ENCODE results near the gene HOTAIR. TPM values are rescaled to one million over a fixed set of nuclear protein-coding genes. Genes with fewer than 3 reads are reported as not detected.

Gene HOTAIR
- total RNA-seq, 3 donors from 2014 or later (not counting 1 experiment from before 2014, with no cell fraction given), result not detected

- intact Hi-C loops (cut with micrococcal nuclease), result no loop called here
- WGBS (ENCODE audit: insufficient coverage), result 4% methylated on average over 8 of the region's 8 CpGs
- Mint-ChIP-seq H3K4me3 (no peak overlapping the region), H3K4me1 (peaks cover 47 to 63% of the 10 kb centered on the region in 2 donors), H3K9me3 (no peaks in the 10 kb centered on the region), H3K27ac (no peak overlapping the region), H3K36me3 (peaks cover 5% of the 10 kb centered on the region), H3K27me3 (ENCODE audit: low read depth in 2 of 2) (peaks cover 93 to 95% of the 10 kb centered on the region in 2 donors)
- Histone ChIP-seq H3K9me3 (ENCODE audit: control insufficient read depth, insufficient read depth, low read length) (no peaks in the 10 kb centered on the region), H3K4me3 (ENCODE audit: low read length) (no peak overlapping the region), H3K36me3 (ENCODE audit: control insufficient read depth, insufficient read depth, low read length) (no peaks in the 10 kb centered on the region), H3K27me3 (ENCODE audit: control insufficient read depth, insufficient read depth, low read length) (peaks cover 95% of the 10 kb centered on the region), H3K27ac (ENCODE audit: low read length) (no peak overlapping the region), H3K4me1 (ENCODE audit: control insufficient read depth, insufficient read depth, low read length) (peaks cover 37% of the 10 kb centered on the region)
- ATAC-seq (no peak), DNase-seq (no peak)
- no peak for TF ChIP-seq CTCF (IDR thresholded peaks at IDR 0.05)
Observed at GRCh38 chr12:53991077-53991460, 16.3 kb upstream of the HOTAIR start.

- no peak overlapping the region for H3K4me3 ChIP-seq (ENCODE audit: low read length)
- H3K9me3 ChIP-seq (ENCODE audit: control insufficient read depth, insufficient read depth, low read length), result peaks cover under 1% of the 10 kb centered on the region
- peaks cover 95% of the 10 kb centered on the region for H3K27me3 ChIP-seq (ENCODE audit: control insufficient read depth, insufficient read depth, low read length)
- Mint-ChIP-seq H3K27ac (peak overlapping the region in 1 of 2 donors; percentile 16), H3K36me3 (peaks cover 5% of the 10 kb centered on the region), H3K4me3 (peak overlapping the region; percentile 33), H3K4me1 (peaks cover 44 to 61% of the 10 kb centered on the region in 2 donors), H3K9me3 (no peaks in the 10 kb centered on the region), H3K27me3 (ENCODE audit: low read depth in 2 of 2) (peaks cover 93% of the 10 kb centered on the region in 2 donors)
- H3K27ac ChIP-seq (ENCODE audit: low read length), result no peak overlapping the region
- ATAC-seq (no peak), DNase-seq (no peak)
- no peaks in the 10 kb centered on the region for H3K36me3 ChIP-seq (ENCODE audit: control insufficient read depth, insufficient read depth, low read length)
- 11% methylated on average over 22 of the region's 27 CpGs for WGBS (ENCODE audit: insufficient coverage)
- intact Hi-C loops (cut with micrococcal nuclease), result no loop called here
- no peak for TF ChIP-seq CTCF (IDR thresholded peaks at IDR 0.05)
- H3K4me1 ChIP-seq (ENCODE audit: control insufficient read depth, insufficient read depth, low read length), result peaks cover 37% of the 10 kb centered on the region
Observed at GRCh38 chr12:53990311-53991076, 15.7 kb upstream of the HOTAIR start.

GRCh38 chr12:53989227-53990113 lies 14.7 kb upstream of the HOTAIR start:
- H3K9me3 ChIP-seq (ENCODE audit: control insufficient read depth, insufficient read depth, low read length), result peaks cover 5% of the 10 kb centered on the region
- no peak overlapping the region for H3K4me3 ChIP-seq (ENCODE audit: low read length)
- H3K4me1 Mint-ChIP-seq, result peaks cover 41 to 60% of the 10 kb centered on the region in 2 donors
- no peak overlapping the region for H3K27ac Mint-ChIP-seq
- H3K4me3 Mint-ChIP-seq, result peak overlapping the region; percentile 56
- H3K9me3 Mint-ChIP-seq, result no peaks in the 10 kb centered on the region
- 4% methylated on average over 25 of the region's 28 CpGs for WGBS (ENCODE audit: insufficient coverage)
- no peak overlapping the region for H3K27ac ChIP-seq (ENCODE audit: low read length)
- H3K36me3 Mint-ChIP-seq, result peaks cover 5% of the 10 kb centered on the region
- peaks cover 36% of the 10 kb centered on the region for H3K4me1 ChIP-seq (ENCODE audit: control insufficient read depth, insufficient read depth, low read length)
- peaks cover 91 to 94% of the 10 kb centered on the region in 2 donors for H3K27me3 Mint-ChIP-seq (ENCODE audit: low read depth in 2 of 2)
- peak; percentile 51 for TF ChIP-seq CTCF (IDR thresholded peaks at IDR 0.05)
- no peaks in the 10 kb centered on the region for H3K36me3 ChIP-seq (ENCODE audit: control insufficient read depth, insufficient read depth, low read length)
- H3K27me3 ChIP-seq (ENCODE audit: control insufficient read depth, insufficient read depth, low read length), result peaks cover 92% of the 10 kb centered on the region
- intact Hi-C loops (cut with micrococcal nuclease), result loop anchor here (2.0 to 10.0 kb wide), 2 partner anchors 13 to 195 kb away; no protein-coding TSS in a partner anchor
- no peak for ATAC-seq
- DNase-seq, result peak in 1 of 2 donors; percentile 70

Data from natural killer cell (primary cell).